ENCODE results near the gene ACBD6.

Gene ACBD6

GRCh38 chr1:180301135-180301742 is 201.1 kb downstream of the ACBD6 start:
- DNase-seq (ENCODE audit: low read depth in 4 of 4, low spot score in 1 of 4), result no peak

GRCh38 chr1:180299479-180300221 is 202.7 kb downstream of the ACBD6 start:
- DNase-seq (ENCODE audit: low read depth in 4 of 4, low spot score in 1 of 4), result no peak

- no peak for DNase-seq (ENCODE audit: low read depth in 4 of 4, low spot score in 1 of 4)
Measured at GRCh38 chr1:180295999-180296398, 206.4 kb downstream of the ACBD6 start.

- DNase-seq (ENCODE audit: low read depth in 4 of 4, low spot score in 1 of 4), result no peak
Measured at GRCh38 chr1:180294711-180295110, 207.7 kb downstream of the ACBD6 start.

GRCh38 chr1:180291004-180291403 is 211.4 kb downstream of the ACBD6 start:
- DNase-seq (ENCODE audit: low read depth in 4 of 4, low spot score in 1 of 4), result no peak

GRCh38 chr1:180290265-180291001 is 211.9 kb downstream of the ACBD6 start:
- DNase-seq (ENCODE audit: low read depth in 4 of 4, low spot score in 1 of 4), result no peak

- DNase-seq (ENCODE audit: low read depth in 4 of 4, low spot score in 1 of 4), result no peak
Measured at GRCh38 chr1:180288940-180289339, 213.4 kb downstream of the ACBD6 start.

- no peak for DNase-seq (ENCODE audit: low read depth in 4 of 4, low spot score in 1 of 4)
Measured at GRCh38 chr1:180287988-180288705, 214.2 kb downstream of the ACBD6 start.

- no peak for DNase-seq (ENCODE audit: low read depth in 4 of 4, low spot score in 1 of 4)
Measured at GRCh38 chr1:180286417-180286816, 216.0 kb downstream of the ACBD6 start.

GRCh38 chr1:180283098-180283497 is 219.3 kb downstream of the ACBD6 start:
- DNase-seq (ENCODE audit: low read depth in 4 of 4, low spot score in 1 of 4), result no peak

GRCh38 chr1:180282401-180283044 is 219.9 kb downstream of the ACBD6 start:
- DNase-seq (ENCODE audit: low read depth in 4 of 4, low spot score in 1 of 4), result no peak

- no peak for DNase-seq (ENCODE audit: low read depth in 4 of 4, low spot score in 1 of 4)
Measured at GRCh38 chr1:180281490-180281889, 220.9 kb downstream of the ACBD6 start.

GRCh38 chr1:180280617-180281016 is 221.8 kb downstream of the ACBD6 start:
- DNase-seq (ENCODE audit: low read depth in 4 of 4, low spot score in 1 of 4), result no peak

GRCh38 chr1:180279651-180280050 is 222.7 kb downstream of the ACBD6 start:
- no peak for DNase-seq (ENCODE audit: low read depth in 4 of 4, low spot score in 1 of 4)

- no peak for DNase-seq (ENCODE audit: low read depth in 4 of 4, low spot score in 1 of 4)
Measured at GRCh38 chr1:180278596-180279395, 223.6 kb downstream of the ACBD6 start.

GRCh38 chr1:180278194-180278515 is 224.2 kb downstream of the ACBD6 start:
- no peak for DNase-seq (ENCODE audit: low read depth in 4 of 4, low spot score in 1 of 4)

GRCh38 chr1:180277476-180278193 is 224.7 kb downstream of the ACBD6 start:
- no peak for DNase-seq (ENCODE audit: low read depth in 4 of 4, low spot score in 1 of 4)

- no peak for DNase-seq (ENCODE audit: low read depth in 4 of 4, low spot score in 1 of 4)
Measured at GRCh38 chr1:180275726-180276125, 226.7 kb downstream of the ACBD6 start.

- no peak for DNase-seq (ENCODE audit: low read depth in 4 of 4, low spot score in 1 of 4)
Measured at GRCh38 chr1:180274221-180274620, 228.2 kb downstream of the ACBD6 start.

- no peak for DNase-seq (ENCODE audit: low read depth in 4 of 4, low spot score in 1 of 4)
Measured at GRCh38 chr1:180273066-180273465, 229.3 kb downstream of the ACBD6 start.
